Testis (tissue), 2 donors: ENCODE data around the gene ASB6.

Source experiments
- POLR2A ChIP-seq: fragments of 450-650 bp; IDR thresholded peaks from one replicate; pipeline ENCODE4 v1.6.1; 2017; ENCODE audit warnings: antibody characterized with exemption, mild to moderate bottlenecking, moderate library complexity
- TF ChIP-seq, protein P1 (sequence below), 3 experiments: fragments of 450-650 bp in 2 of 3; fragments of 200-600 bp in 1 of 3; sonication (generic) in 1 of 3; IDR thresholded peaks; one replicate each; pipeline ENCODE4 v1.5.1; 2016 to 2019; ENCODE audit warnings: antibody characterized with exemption in 3 of 3, mild to moderate bottlenecking in 2 of 3, moderate library complexity in 1 of 3

DNA sequence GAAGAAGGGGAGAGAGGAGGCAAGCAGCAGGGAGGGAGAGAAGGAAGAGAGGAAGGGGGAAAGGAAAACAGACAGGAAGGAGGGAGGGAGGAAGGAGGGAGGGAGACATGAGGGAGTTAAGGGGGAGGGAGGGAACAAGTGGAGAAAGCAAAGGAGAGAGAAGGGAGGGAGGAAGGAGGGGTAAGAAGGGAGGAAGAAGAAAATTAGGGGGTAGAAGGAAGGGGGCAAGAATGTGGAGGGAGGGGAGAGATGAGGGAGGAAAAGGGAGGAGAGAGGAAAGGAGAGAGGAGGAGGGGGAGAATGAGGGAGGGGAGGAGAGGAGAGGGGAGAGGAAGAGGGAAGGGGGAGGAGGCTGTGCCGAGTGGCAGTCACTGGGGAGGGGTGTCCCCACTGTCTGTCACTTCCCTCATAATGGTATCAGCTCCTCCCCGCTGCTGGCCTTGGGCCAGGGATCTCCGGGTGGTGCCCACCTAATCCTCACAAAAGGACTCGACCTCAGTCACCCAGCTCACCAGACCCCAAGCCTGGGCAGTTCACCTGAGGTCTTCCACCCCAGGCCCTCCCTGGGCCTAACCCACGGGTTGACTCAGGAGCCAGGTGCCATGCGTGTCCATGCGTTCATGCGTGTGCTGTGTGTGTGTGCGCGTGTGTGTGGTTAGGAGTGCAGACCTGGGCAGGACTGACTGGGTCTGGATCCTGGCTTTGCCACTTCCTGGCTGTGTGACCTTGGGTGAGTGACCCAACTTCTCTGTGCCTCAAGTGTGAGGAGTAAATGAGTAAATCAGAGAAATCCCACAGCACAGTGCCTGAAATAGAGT is 39.1 kb downstream of the ASB6 start:
- TF ChIP-seq, protein P1, sequence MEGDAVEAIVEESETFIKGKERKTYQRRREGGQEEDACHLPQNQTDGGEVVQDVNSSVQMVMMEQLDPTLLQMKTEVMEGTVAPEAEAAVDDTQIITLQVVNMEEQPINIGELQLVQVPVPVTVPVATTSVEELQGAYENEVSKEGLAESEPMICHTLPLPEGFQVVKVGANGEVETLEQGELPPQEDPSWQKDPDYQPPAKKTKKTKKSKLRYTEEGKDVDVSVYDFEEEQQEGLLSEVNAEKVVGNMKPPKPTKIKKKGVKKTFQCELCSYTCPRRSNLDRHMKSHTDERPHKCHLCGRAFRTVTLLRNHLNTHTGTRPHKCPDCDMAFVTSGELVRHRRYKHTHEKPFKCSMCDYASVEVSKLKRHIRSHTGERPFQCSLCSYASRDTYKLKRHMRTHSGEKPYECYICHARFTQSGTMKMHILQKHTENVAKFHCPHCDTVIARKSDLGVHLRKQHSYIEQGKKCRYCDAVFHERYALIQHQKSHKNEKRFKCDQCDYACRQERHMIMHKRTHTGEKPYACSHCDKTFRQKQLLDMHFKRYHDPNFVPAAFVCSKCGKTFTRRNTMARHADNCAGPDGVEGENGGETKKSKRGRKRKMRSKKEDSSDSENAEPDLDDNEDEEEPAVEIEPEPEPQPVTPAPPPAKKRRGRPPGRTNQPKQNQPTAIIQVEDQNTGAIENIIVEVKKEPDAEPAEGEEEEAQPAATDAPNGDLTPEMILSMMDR (IDR thresholded peaks at IDR 0.05): no peak
- no peak for TF ChIP-seq POLR2A
